ENCODE measurements around the gene RFPL1.

RFPL1 gene

DNA sequence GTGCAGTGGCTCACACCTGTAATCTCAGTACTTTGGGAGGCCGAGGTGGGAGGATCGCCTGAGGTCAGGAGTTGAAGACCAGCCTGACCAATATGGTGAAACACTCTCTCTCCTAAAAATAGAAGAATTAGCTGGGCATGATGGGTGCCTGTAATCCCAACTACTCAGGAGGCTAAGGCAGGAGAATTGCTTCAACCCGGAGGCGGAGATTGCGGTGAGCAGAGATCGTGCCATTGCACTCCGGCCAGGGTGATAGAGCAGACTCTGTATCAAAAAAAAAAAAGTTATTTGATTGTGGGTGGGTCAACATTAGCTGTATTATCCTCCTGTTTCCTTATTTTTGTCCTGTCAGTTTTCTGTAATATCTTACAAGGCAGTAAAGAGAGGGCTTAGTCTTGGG, 11.9 kb upstream of the RFPL1 start:
- TF ChIP-seq, protein P1, sequence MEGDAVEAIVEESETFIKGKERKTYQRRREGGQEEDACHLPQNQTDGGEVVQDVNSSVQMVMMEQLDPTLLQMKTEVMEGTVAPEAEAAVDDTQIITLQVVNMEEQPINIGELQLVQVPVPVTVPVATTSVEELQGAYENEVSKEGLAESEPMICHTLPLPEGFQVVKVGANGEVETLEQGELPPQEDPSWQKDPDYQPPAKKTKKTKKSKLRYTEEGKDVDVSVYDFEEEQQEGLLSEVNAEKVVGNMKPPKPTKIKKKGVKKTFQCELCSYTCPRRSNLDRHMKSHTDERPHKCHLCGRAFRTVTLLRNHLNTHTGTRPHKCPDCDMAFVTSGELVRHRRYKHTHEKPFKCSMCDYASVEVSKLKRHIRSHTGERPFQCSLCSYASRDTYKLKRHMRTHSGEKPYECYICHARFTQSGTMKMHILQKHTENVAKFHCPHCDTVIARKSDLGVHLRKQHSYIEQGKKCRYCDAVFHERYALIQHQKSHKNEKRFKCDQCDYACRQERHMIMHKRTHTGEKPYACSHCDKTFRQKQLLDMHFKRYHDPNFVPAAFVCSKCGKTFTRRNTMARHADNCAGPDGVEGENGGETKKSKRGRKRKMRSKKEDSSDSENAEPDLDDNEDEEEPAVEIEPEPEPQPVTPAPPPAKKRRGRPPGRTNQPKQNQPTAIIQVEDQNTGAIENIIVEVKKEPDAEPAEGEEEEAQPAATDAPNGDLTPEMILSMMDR (IDR thresholded peaks at IDR 0.05), result no peak
- H3K9me3 ChIP-seq, result no peaks in the 10 kb centered on the region
- no peaks in the 10 kb centered on the region for H3K4me1 ChIP-seq
- intact Hi-C loops (cut with DNase I; ENCODE audit: low total_unique reads), result no loop called here
- no peak for DNase-seq
- H3K27me3 ChIP-seq, result peaks cover 0 to 19% of the 10 kb centered on the region in 2 donors
- H3K27ac ChIP-seq, result no peak overlapping the region
- H3K4me3 ChIP-seq, result no peak overlapping the region
- no peaks in the 10 kb centered on the region for H3K36me3 ChIP-seq

DNA sequence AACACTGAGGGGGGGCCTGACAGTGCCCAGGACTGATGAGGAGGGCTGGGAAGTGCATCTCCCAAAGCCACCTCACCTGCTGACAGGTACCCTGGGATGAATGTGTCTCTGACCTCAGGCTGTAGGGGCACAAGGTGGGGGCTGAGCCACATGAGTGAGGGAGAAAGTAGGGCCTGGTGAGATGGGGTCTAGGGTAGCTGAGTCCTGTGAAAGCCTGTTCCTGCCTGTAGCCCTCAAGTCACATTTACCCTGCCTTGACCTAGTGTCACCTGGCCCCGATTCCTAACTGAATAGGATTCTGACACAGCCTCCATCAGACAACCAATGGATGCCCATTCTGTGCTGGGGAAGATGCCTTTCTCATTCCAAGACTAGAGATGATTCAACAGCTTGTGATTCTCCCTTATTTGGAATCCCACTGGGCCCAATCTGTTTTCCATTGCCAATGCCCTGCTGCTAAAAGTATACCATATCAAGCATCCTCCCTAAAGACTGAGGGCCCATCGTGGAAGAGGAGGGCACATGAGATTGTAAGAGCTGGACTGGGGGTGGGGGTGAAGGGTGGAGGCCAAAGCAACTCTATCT, 11.1 kb upstream of the RFPL1 start:
- no peaks in the 10 kb centered on the region for H3K9me3 ChIP-seq
- no peak for DNase-seq
- H3K4me1 ChIP-seq, result no peaks in the 10 kb centered on the region
- H3K36me3 ChIP-seq, result no peaks in the 10 kb centered on the region
- no peak overlapping the region for H3K4me3 ChIP-seq
- TF ChIP-seq, protein P1 (IDR thresholded peaks at IDR 0.05), result no peak
- H3K27ac ChIP-seq, result no peak overlapping the region
- H3K27me3 ChIP-seq, result peaks cover 0 to 17% of the 10 kb centered on the region in 2 donors
- intact Hi-C loops (cut with DNase I; ENCODE audit: low total_unique reads), result no loop called here

DNA sequence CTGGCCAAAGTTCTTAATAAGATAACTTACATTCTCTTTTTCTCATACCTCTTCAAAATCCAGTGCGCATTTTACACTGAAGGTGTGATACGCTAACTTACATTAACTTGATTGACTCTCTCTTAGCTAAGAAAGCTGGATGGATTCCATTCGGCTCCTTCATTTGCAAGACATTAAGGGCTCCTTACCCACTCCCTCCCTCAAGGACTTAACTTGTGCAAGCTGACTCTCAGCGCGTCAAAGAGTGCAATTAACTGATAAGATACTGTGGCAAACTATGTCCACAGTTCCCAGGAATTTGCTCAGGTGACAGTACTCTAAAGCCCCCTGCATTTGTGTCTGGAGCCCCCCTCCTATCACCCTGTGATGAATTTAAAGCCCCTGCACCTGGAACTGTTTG, 6.4 kb upstream of the RFPL1 start:
- DNase-seq, result no peak
- peaks cover 0 to 33% of the 10 kb centered on the region in 2 donors for H3K27me3 ChIP-seq
- intact Hi-C loops (cut with DNase I; ENCODE audit: low total_unique reads), result no loop called here
- H3K9me3 ChIP-seq, result no peaks in the 10 kb centered on the region
- H3K4me3 ChIP-seq, result no peak overlapping the region
- TF ChIP-seq, protein P1 (IDR thresholded peaks at IDR 0.05), result no peak
- no peaks in the 10 kb centered on the region for H3K4me1 ChIP-seq
- H3K36me3 ChIP-seq, result no peaks in the 10 kb centered on the region
- no peak overlapping the region for H3K27ac ChIP-seq

DNA sequence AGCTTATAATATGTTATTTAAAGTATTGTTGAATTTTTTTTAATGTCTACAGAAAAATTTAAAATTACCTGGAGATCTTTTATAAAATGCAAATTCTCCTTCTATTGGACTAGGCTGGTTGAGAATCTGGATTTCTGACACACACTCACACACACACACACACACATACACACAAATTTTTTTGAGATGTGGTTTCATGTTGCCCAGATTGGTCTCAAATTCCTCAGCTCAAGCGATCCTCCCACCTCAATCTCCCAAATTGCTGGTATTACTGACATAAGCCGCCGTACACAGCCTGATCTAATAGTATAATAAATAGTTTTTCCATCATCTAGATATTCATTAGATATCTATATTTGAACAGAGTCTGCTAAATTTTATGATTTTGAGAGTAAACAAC, 4.5 kb upstream of the RFPL1 start:
- Histone ChIP-seq H3K36me3 (no peaks in the 10 kb centered on the region), H3K4me3 (no peak overlapping the region), H3K27me3 (peaks cover 0 to 29% of the 10 kb centered on the region in 2 donors), H3K27ac (no peak overlapping the region), H3K4me1 (no peaks in the 10 kb centered on the region), H3K9me3 (no peaks in the 10 kb centered on the region)
- no peak for DNase-seq
- intact Hi-C loops (cut with DNase I; ENCODE audit: low total_unique reads), result no loop called here
- TF ChIP-seq, protein P1 (IDR thresholded peaks at IDR 0.05), result no peak

DNA sequence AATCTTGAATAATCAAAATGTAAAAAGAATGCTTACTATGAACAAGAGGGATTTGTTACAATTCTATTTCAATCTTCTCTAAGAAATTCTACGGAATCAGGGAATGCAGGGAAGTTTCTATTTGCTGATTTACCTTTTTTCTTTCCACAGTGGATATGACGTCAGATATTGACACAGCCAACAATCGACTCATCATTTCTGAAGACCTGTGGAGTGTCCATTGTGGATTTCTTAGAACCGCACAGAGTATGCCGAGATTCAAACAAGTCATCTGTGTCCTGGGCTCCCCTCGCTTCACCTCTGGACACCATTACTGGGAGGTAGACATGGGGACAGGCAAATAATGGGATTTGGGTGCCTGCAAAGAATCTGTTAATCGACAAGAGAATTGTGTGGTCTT, 4.1 kb upstream of the RFPL1 start:
- Histone ChIP-seq H3K4me3 (no peak overlapping the region), H3K9me3 (no peaks in the 10 kb centered on the region), H3K4me1 (no peaks in the 10 kb centered on the region), H3K27me3 (peaks cover 0 to 29% of the 10 kb centered on the region in 2 donors), H3K27ac (no peak overlapping the region), H3K36me3 (no peaks in the 10 kb centered on the region)
- TF ChIP-seq, protein P1 (IDR thresholded peaks at IDR 0.05), result no peak
- no peak for DNase-seq
- intact Hi-C loops (cut with DNase I; ENCODE audit: low total_unique reads), result no loop called here

Measured in tibial artery (tissue), 4 donors.